Activated naive CD4-positive, alpha-beta T cell treated with anti-CD3 and anti-CD28 coated beads, Interleukin-2, amount 50 U/mL, for 16 hours (primary cell): ENCODE data around the gene MPPED1.

Experiments
- DNase-seq: peaks from one replicate; pipeline ENCODE4 v3.0.0-alpha.2; 2020

MPPED1 gene

DNA sequence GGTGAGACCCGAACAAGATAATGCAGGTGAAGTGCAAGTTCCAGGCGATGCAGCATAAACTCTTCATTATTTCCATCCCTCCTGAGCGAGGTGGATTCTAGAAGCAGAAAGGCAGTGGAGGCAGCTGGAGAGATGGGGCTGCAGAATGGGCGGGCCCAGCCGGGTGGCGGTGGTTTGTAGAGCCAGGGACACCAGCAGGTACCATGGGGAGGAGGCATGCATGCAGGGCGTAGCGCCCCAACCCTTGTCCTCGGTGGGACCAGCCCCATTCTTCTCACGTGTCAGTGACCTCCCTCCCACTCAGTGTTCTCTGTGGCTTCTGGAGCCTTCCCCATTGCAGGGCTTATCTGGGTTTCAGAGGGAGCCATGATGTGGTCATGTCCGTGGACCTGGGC is 38.0 kb downstream of the MPPED1 start:
- DNase-seq, result no peak

DNA sequence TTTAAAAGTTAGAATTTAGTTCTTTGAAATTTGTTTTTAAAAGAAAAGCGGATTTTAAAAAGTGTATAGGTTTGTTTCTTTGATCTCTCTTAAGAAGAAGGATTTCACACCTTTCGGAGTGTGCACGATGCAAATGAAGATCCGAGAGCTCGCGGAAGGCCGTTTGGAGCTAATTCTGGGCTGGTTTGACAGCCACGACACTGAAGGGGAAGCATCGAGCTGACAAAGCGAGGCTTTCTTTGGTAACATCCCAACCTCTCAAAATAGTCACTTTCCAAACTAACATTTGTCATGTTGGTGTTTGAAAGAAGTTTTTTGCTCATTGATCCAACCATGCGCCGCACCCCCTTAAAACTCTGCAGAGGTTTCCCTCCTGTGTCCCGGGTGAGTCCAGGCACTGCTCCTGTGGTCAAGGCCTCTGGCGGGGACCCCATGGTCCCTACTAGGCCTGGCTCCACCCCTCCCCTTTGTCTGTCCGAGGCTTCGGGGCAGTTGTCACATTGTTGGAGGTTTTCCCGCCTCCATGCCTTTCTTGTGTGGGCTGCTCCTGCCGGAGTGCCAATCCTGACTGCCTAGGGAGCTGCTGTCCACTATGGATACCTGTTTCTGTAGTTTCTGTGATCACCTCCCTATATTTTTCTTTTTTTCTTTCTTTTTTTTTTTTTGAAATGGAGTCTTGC is 39.7 kb downstream of the MPPED1 start:
- no peak for DNase-seq

DNA sequence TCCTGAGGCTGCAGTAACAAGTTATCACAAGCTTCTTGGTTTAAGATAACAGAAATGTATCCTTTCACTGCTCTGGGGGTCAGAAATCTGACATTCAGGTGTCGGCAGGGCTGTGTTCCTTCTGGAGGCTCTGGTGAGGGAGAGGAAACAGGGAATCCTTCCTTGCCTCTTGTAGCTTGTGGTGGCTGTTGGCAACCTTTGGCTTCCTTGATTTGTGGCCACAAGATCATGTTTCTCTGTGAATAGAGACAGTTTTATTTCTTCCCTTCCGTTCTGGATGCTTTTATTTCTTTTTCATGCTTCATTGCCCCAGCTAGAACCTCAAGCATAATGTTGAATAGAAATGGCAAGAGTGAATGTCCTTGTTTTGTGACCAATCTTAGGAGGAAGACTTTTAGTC is 44.0 kb downstream of the MPPED1 start:
- no peak for DNase-seq

GRCh38 chr22:43457002-43457401 is 45.2 kb downstream of the MPPED1 start:
- no peak for DNase-seq

DNA sequence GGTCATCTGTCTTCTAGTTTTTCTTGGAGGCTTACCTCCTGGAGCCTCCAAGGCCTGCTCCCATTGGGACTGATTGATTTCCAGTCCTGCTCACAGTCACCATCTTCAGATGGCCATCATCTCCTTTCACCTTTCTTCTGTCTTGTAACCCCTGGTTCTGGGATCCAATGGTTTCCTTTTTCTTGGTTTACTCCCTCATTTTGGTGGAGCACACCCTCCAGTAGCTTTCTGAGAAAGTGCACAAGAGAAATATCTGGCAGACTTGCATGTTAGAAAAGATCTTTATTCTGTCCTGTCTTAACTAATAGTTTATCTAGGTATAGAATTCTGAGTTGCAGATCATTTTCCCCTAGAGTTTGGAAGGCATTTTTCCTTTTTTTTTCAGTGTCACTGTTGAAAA is 50.9 kb downstream of the MPPED1 start:
- DNase-seq, result no peak

GRCh38 chr22:43464809-43465208 is 53.0 kb downstream of the MPPED1 start:
- DNase-seq, result no peak

GRCh38 chr22:43465291-43466015 is 53.6 kb downstream of the MPPED1 start:
- no peak for DNase-seq

GRCh38 chr22:43466710-43467109 is 54.9 kb downstream of the MPPED1 start:
- DNase-seq, result no peak

DNA sequence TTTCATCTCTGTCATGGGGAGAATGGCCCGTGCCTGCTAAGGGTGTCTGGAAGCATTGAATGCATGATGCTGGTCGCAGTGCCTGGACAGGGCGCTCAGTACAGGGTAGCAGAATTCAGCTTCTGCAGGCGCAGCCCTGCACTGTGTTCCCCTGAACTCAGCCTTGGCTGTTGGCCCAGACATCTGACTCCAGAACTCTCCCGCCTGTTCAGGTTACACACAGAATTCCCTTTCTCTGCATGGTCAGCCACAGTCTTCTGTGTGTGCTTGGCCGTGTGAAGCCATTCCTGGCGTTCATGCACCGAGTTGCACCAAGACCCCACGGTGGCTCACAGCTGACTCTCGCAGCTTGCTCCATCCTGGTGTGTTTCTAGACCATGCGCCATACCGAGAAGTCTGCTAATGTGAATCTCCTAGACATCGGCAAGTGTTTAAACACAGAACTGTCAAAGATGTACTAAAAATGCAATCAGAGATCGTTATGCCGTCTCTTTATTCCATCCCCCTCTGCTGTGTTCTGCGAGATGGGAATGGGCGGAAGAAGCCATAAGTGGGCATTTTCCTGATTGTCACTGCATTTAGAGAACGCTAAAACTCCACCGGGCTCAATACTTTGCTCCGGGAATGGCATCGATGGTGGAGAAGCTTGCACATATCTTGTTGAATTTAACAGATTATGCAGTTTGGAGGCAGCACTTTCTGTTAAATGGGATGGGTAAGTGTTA is 55.6 kb downstream of the MPPED1 start:
- DNase-seq, result no peak

- no peak for DNase-seq
Observed at GRCh38 chr22:43470253-43470652, 58.4 kb downstream of the MPPED1 start.

- DNase-seq, result no peak
Observed at GRCh38 chr22:43470941-43471585, 59.2 kb downstream of the MPPED1 start.

DNA sequence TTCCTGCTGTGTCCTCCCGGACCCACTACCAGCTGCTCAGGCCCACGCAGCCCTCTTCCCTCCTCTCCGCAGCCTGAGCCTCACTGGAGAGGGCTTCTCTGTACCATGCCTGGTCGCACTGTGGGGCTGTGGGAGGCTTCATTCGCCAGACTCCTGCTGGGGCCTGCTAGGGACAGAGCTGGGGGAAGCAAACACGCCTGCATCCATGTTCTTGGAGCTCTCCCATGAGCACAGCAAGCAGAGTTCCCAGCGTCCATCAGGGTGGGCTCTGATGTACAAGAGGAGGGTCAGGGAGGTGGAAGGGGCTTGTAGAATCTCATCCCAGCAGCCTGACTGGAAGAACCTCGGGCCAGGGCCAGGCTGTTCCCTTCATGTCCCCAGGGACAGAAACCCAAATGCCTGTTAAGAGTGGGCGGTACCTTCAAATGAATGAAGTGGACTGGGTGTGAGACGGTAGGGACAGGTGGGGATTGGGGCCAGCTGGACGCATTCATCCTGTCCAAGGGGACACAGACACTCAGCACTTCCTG is 59.9 kb downstream of the MPPED1 start:
- no peak for DNase-seq

- no peak for DNase-seq
Observed at GRCh38 chr22:43473031-43473430, 61.2 kb downstream of the MPPED1 start.

GRCh38 chr22:43473441-43473840 is 61.6 kb downstream of the MPPED1 start:
- no peak for DNase-seq

DNA sequence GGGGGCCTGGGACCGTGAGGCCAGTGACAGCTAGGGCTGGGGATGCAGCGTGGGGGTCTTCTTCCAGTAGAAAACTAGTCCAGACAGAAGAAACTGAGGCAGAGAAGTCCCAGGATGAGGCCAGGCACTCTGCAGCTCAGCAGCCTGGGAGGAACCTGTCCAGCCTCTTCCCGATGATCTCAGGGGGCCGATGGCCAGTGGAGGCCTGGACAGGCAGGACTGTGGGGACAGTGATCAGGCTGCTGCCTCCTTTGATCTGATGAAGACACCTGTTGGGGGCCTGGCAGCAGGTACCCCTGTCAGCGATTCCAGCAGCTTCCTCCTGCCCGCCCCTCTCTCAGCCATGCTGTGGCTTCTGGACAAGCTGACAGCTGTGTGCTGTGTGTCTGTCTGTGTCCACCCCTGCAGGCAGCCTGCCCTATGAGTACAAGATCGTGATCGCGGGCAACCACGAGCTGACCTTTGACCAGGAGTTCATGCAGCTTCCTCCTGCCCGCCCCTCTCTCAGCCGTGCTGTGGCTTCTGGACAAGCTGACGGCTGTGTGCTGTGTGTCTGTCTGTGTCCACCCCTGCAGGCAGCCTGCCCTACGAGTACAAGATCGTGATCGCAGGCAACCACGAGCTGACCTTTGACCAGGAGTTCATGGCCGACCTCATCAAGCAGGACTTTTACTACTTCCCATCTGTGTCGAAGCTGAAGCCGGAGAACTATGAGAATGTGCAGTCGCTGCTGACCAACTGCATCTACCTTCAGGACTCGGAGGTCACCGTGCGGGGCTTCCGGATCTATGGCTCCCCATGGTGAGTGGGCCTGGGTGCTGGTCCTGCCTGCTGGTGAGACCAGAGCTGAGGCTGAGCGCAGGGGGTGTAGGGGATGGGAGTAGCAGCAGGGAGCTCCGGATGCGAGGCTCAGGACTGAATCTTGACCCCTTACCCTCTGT is 62.6 kb downstream of the MPPED1 start:
- no peak for DNase-seq

GRCh38 chr22:43475549-43476076 is 63.8 kb downstream of the MPPED1 start:
- DNase-seq, result no peak

GRCh38 chr22:43476341-43476740 is 64.5 kb downstream of the MPPED1 start:
- DNase-seq, result no peak

DNA sequence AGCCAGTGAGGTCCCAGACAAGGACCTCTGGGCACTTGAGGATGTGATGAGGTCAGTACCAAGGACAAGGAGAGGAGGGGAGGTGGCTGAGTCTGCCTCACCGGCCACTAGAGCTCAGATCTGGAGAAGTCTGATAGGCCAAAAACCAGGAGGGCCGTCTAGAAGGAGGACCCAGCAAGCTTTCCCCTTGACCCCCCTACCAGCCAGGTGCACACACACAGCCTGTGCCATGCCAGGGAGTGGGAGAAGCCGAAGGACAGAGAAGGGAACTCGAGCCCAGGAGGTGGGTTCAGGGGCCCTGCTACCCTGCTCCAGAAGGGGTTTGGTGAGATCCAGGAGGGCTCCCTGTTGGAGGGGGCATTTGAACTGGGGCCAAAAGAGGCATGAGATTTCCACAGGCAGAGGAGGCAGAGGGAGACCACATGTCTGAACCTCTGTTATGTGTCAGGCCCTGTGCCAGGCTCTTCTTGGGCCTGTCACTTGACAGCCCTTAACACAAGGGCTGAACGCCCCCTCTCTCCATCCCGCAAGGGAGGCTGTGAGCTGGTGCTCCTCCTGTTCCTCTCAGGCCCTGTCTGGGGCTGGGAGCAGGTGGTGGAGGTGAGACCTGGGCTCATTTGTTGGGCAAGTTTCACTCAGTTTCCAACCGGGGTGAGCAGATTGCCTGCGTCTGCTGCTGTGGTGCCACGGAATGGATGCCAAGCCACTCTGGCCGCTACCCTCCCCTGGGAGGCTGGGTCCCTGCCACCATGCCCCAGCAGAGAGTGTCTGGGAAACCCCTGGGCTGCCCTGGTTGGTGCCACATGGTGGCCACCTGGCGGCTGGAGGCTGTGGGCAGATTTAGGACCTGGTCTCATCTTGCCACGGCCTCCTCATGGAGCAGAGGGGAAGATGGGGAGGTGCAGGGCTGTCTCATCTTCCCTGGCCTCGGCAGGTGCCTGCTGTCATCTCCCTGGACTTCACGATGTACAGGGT is 65.2 kb downstream of the MPPED1 start:
- DNase-seq, result no peak

- DNase-seq, result no peak
Observed at GRCh38 chr22:43477966-43478365, 66.2 kb downstream of the MPPED1 start.

- no peak for DNase-seq
Observed at GRCh38 chr22:43478621-43479300, 66.9 kb downstream of the MPPED1 start.
